ENCODE results near the gene FAM163B.

The FAM163B gene

DNA sequence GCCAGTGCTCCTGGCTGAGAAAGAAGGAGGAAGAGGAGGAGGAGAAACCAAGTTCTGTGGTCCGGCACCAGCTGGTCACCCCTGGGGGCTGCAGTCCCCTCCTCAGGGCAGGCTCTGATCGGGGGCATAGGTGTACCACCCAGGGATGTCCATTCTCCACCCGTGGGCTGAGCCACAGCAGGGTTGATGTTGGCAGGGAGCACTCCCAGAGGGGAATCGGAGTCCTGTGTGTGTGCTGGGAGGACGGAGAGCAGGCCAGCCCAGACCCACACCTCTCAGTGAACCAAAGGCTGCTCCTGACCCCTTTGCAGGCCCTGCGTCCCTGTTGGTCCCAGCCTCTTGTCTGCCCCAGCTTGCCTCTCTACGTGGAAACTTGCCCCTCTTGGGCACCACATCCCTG, 79.3 kb downstream of the FAM163B start:
- H3K4me3 ChIP-seq (ENCODE audit: low read length in 2 of 2) = no peak overlapping the region
- H3K27me3 ChIP-seq (ENCODE audit: control insufficient read depth in 2 of 2, insufficient read depth in 2 of 2, low read length in 2 of 2) = peaks cover 13 to 18% of the 10 kb centered on the region in 2 donors
- no peak overlapping the region for H3K27ac ChIP-seq (ENCODE audit: low read depth in 2 of 2, low read length in 2 of 2)
- no peak overlapping the region for H3K9ac ChIP-seq (ENCODE audit: low read depth in 1 of 2, low read length in 2 of 2)
- H3K9me3 ChIP-seq (ENCODE audit: control insufficient read depth in 2 of 2, low read length in 2 of 2) = no peaks in the 10 kb centered on the region
- peaks cover under 1 to 9% of the 10 kb centered on the region in 2 donors for H3K4me1 ChIP-seq (ENCODE audit: control insufficient read depth in 2 of 2, insufficient read depth in 2 of 2, low read length in 2 of 2)
- no peaks in the 10 kb centered on the region for H3K36me3 ChIP-seq (ENCODE audit: control insufficient read depth in 2 of 2, insufficient read depth in 2 of 2, low read length in 2 of 2)

DNA sequence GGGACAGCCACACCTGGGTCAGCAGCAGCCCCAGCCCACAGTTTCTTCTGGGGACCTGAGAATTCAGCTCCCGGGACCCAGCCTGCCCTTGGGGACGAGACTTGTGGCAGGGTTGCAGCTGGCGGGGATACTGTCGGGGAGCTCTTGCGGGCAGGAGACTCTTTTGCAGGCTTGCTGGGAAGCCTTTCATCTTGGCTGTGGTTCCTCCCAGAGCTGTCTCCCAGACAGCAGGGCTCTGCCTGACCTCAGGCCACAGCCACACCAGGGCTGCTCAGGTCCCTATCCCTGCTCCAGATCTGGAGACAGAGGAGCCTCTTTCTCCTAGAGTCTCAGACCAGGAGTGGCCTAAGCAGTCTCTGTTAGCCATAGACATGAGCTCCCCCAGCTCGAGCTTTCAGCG, 79.7 kb downstream of the FAM163B start:
- no peak overlapping the region for H3K9ac ChIP-seq (ENCODE audit: low read depth in 1 of 2, low read length in 2 of 2)
- H3K4me3 ChIP-seq (ENCODE audit: low read length in 2 of 2) = no peak overlapping the region
- no peaks in the 10 kb centered on the region for H3K9me3 ChIP-seq (ENCODE audit: control insufficient read depth in 2 of 2, low read length in 2 of 2)
- no peak overlapping the region for H3K27ac ChIP-seq (ENCODE audit: low read depth in 2 of 2, low read length in 2 of 2)
- no peaks in the 10 kb centered on the region for H3K36me3 ChIP-seq (ENCODE audit: control insufficient read depth in 2 of 2, insufficient read depth in 2 of 2, low read length in 2 of 2)
- peaks cover 13 to 16% of the 10 kb centered on the region in 2 donors for H3K27me3 ChIP-seq (ENCODE audit: control insufficient read depth in 2 of 2, insufficient read depth in 2 of 2, low read length in 2 of 2)
- H3K4me1 ChIP-seq (ENCODE audit: control insufficient read depth in 2 of 2, insufficient read depth in 2 of 2, low read length in 2 of 2) = peaks cover 0 to 9% of the 10 kb centered on the region in 2 donors

DNA sequence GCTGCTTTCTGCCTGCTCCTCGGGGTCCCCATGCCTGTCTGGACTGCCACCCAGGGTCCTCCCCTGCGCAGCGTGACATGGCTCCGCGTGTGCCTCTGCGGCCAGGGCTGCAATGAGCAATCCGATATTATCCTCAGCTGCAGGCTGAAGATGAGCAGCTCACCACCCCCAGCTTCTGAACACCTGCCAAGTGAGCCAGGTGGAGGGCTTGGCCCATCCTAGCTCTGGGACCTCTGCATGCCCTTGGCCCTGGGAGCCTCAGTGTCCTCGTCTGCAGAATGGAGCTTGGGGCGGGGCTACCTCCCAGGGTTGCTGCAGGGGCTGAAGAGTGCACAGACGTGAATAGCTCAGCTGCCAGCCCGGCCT, 80.3 kb downstream of the FAM163B start:
- no peaks in the 10 kb centered on the region for H3K36me3 ChIP-seq (ENCODE audit: control insufficient read depth in 2 of 2, insufficient read depth in 2 of 2, low read length in 2 of 2)
- no peak overlapping the region for H3K4me3 ChIP-seq (ENCODE audit: low read length in 2 of 2)
- no peak overlapping the region for H3K9ac ChIP-seq (ENCODE audit: low read depth in 1 of 2, low read length in 2 of 2)
- peaks cover 0 to 9% of the 10 kb centered on the region in 2 donors for H3K4me1 ChIP-seq (ENCODE audit: control insufficient read depth in 2 of 2, insufficient read depth in 2 of 2, low read length in 2 of 2)
- H3K9me3 ChIP-seq (ENCODE audit: control insufficient read depth in 2 of 2, low read length in 2 of 2) = no peaks in the 10 kb centered on the region
- no peak overlapping the region for H3K27ac ChIP-seq (ENCODE audit: low read depth in 2 of 2, low read length in 2 of 2)
- peaks cover 12 to 16% of the 10 kb centered on the region in 2 donors for H3K27me3 ChIP-seq (ENCODE audit: control insufficient read depth in 2 of 2, insufficient read depth in 2 of 2, low read length in 2 of 2)

DNA sequence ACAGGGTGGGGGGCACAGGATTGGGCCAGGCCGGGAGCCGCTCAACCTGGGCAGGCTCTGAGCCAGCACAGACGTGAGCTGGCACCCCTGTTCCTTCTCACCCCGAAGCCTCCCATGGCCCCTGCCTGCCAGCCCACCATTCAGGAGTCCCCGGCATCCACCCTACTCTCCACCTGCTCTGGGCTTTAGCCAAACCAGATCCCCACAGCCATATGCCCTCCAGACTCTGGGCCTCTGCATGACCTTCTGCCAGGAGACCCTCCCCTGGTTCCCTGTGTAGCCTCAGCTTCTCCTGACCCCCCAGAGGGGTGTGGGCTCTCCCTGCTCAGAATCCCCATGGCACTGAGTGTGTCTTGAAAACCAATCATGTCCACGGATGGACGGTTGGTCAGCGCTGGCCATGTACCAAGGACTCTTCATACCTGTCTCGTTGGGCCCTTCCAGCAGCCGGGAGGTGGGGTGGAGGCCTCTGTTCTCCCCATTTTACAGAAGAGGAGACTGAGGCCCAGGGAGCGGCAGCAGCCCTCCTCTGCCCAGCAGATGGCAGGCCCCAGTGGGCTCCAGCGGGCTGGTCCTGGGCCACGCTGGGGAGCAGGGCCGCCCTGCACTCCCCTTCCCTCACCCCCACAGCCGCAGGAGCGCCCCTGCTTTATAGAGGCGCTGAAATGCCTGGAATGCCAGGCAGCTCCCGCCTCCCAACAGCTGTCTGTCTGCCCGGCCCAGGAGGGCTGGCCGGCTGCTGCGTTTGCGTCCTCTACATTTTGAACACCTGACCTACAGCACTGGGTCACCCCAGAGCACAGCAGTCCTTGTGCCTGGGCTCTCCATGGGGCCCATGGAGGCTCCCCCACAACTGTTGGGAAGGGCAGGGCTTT, 81.0 kb downstream of the FAM163B start:
- no peak overlapping the region for H3K27ac ChIP-seq (ENCODE audit: low read depth in 2 of 2, low read length in 2 of 2)
- peaks cover 0 to 9% of the 10 kb centered on the region in 2 donors for H3K4me1 ChIP-seq (ENCODE audit: control insufficient read depth in 2 of 2, insufficient read depth in 2 of 2, low read length in 2 of 2)
- H3K27me3 ChIP-seq (ENCODE audit: control insufficient read depth in 2 of 2, insufficient read depth in 2 of 2, low read length in 2 of 2) = peaks cover 9 to 11% of the 10 kb centered on the region in 2 donors

DNA sequence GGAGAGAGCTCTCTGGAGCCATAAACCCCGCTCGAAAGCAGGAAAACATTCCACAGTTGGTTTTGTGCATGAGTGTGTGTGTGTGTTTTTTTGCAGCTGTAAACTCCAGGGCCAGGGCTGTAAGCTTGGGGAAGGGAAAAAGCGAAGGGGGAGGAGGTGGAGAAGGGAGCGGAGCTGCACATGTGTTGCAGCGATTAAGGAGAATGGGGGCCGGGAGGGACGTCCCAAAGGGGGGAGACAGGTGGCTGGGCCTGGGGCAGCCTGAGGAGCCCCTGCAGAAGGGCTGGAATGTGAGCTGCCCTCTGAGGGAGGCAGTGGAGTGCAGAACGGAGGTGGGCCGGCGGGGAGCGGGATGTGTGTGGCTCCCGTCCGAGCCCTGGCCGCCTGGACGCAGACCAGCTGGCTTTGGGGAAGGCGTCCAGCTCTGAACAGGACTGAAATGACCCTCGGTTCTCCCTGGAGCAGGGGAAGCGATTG, 81.7 kb downstream of the FAM163B start:
- Histone ChIP-seq H3K9ac (ENCODE audit: low read depth in 1 of 2, low read length in 2 of 2) (no peak overlapping the region), H3K4me1 (ENCODE audit: control insufficient read depth in 2 of 2, insufficient read depth in 2 of 2, low read length in 2 of 2) (peaks cover 4 to 9% of the 10 kb centered on the region in 2 donors), H3K27ac (ENCODE audit: low read depth in 2 of 2, low read length in 2 of 2) (no peak overlapping the region)

More for the DNA sequence above, 81.0 kb downstream of the FAM163B start:
- no peak overlapping the region for H3K9ac ChIP-seq (ENCODE audit: low read depth in 1 of 2, low read length in 2 of 2)
- no peak overlapping the region for H3K4me3 ChIP-seq (ENCODE audit: low read length in 2 of 2)
- no peaks in the 10 kb centered on the region for H3K9me3 ChIP-seq (ENCODE audit: control insufficient read depth in 2 of 2, low read length in 2 of 2)
- H3K36me3 ChIP-seq (ENCODE audit: control insufficient read depth in 2 of 2, insufficient read depth in 2 of 2, low read length in 2 of 2) = no peaks in the 10 kb centered on the region

More for the DNA sequence above, 81.7 kb downstream of the FAM163B start:
- Histone ChIP-seq H3K9me3 (ENCODE audit: control insufficient read depth in 2 of 2, low read length in 2 of 2) (no peaks in the 10 kb centered on the region), H3K4me3 (ENCODE audit: low read length in 2 of 2) (no peak overlapping the region), H3K36me3 (ENCODE audit: control insufficient read depth in 2 of 2, insufficient read depth in 2 of 2, low read length in 2 of 2) (no peaks in the 10 kb centered on the region), H3K27me3 (ENCODE audit: control insufficient read depth in 2 of 2, insufficient read depth in 2 of 2, low read length in 2 of 2) (peaks cover 7 to 9% of the 10 kb centered on the region in 2 donors)
